SKM-1 treated with dmso at 0.1 percent for 144 hours (cell line): Measurements from ENCODE around the gene CHSY1.

Source experiments
- DNase-seq: peaks from one replicate; lab custom pipeline; 2025; ENCODE audit not compliant: unreplicated experiment; lab: John Stamatoyannopoulos, UW

The CHSY1 gene

GRCh38 chr15:101156509-101157159 is 95.2 kb downstream of the CHSY1 start:
- DNase-seq = no peak

- no peak for DNase-seq
Observed at GRCh38 chr15:101156061-101156460, 95.8 kb downstream of the CHSY1 start.

- no peak for DNase-seq
Observed at GRCh38 chr15:101153801-101154656, 97.8 kb downstream of the CHSY1 start.

GRCh38 chr15:101152914-101153313 is 98.9 kb downstream of the CHSY1 start:
- peak; percentile 21 for DNase-seq

DNA sequence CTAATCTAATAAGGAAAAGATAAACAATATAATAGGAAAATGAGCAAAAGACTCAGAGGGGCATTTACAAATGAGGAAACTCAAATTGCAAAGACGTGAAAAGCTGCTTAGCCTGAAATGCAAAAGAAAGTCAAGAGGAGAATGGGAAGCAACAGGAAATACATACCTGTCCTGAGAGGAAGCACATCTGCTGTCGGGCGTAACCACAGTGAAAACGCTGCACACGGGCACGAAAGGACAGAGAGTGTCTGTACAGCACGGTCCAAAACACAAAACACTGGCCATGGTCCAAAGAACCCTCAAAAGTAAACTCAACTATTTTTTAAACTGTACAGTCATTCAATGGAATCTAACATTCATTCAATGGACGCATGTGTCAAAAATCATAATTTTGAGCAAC is 100.6 kb downstream of the CHSY1 start:
- no peak for DNase-seq

GRCh38 chr15:101150723-101151040 is 101.2 kb downstream of the CHSY1 start:
- no peak for DNase-seq

DNA sequence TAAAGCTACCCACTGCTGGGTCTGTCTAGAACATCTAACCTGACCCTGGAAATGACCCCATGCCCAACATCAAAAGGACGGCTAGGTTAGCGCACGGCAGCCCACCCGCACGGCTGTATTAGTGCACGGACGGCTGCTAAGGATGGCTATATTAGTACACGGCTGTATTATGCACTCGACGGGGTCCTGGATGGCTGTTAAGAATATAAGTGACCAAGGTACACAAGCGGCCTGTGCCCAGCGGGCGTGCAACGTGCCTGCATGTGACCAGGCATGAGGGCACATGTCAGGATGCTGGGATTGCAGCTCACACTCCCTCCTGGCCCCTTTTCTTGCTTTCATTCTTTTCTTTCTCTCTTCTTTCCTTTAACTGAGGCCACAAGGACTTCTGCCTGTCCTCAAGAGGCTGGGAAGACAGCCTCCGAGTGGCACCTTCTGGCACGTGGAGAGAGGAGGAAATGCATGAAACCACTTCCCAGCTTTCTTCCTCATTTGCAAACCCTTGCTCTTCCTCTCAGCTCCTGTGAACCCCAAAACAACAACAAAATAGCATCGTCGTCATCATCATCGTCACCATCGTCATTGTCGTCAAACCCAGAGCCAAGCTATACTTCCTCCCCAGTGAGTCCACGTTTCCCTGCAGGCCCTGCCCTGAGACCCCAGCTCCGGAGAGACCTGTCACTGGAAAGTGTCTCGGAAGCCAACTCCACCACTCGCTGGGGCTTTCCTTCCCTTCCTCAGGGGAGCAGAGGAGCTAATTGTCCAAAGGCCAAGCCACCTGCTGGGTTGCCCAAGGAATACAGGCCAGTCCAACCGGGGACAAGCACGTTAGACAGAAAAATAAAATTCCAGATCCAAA is 101.8 kb downstream of the CHSY1 start:
- DNase-seq = no peak

DNA sequence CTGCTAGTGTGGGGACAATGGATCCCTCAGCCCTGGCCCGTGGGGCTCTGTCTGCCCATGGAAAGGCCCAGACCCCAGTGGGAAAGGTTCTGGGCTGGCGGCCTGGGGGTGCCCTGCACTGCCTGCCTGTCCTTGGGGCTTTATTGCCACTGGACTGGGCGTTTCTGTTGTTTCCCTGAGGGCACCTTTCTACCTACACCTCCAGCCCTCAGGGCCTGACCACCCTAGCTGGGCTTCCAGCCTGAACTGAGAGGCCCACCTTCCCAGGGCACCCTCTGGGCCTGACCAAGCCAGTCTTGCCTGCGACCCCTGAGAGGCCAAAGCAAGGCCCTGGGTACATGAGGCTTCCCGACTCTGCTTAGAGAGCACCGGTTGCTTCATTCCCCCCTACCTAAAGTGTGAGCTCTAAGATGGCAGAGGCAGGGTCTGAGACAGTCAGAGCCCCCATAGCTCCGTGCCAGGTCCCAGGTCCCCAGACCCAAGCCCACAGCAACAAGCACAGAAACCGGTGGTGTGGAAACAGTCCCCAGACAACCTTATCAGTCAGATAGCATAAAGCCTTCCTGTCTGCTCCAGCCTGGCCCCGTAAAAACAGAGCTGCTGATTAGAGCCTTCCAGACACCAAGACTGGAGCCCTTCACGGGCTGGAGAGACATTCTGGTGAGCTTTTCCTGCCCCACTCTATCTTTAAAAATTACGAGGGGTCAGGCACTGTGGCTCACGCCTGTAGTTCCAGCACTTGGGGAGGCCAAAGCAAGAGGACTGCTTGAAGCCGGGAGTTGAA is 102.8 kb downstream of the CHSY1 start:
- no peak for DNase-seq

DNA sequence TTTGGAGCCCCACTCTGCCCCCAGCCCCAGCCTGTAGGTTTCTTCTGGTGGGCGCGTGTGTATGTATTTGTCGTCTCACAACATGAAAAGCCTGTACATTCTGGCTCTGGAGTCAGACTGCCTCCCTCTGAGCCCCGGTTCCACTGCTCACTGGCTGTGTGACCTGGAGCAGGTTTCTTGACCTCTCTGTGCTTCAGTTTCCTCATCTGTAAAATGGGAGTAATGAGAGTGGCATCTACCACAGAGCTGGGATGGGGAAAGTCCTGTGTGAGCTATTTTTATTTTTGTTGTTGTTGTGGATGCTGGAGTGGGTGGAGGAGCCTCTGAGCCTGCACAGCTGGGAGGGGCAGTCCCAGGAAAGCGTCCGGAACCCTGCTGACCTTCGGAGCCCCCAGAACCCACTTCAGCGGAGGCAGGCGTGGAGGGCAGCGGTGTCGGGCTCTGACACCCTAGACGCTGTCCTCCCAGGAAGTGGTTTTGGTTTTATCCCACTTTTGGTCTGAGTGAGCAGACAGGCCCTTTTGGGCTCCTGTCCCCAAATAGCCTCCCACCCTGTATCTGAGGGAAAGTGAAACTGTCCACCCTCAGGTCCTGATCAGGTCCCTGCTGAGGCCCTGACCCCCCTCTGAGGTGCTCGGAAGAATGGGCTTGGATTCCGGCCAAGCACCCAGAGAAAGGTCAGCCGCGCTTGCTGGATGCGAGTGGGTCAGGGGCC is 103.5 kb downstream of the CHSY1 start:
- DNase-seq = no peak

GRCh38 chr15:101147181-101147580 is 104.7 kb downstream of the CHSY1 start:
- DNase-seq = no peak

GRCh38 chr15:101146118-101146702 is 105.6 kb downstream of the CHSY1 start:
- no peak for DNase-seq

GRCh38 chr15:101145362-101145761 is 106.5 kb downstream of the CHSY1 start:
- DNase-seq = no peak

DNA sequence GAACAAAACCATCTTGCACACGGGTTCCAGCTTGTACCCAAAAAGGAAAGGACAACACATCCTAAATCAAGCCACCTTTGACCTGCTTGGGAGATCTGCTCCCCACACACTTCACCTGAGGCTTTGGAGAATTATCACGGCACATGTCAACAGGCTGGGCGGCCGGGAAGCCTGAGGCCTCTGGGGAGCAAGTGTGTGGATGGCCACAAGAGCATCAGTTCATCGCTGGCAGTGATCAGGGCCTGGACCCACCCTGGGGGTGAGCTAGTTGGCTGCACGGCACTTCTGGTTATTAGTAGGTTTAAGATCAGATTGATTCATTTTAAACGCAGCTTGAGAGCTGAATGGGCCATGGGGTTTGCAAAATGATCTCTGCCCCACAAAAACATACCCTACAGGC is 108.5 kb downstream of the CHSY1 start:
- DNase-seq = no peak

- no peak for DNase-seq
Observed at GRCh38 chr15:101142711-101143110, 109.1 kb downstream of the CHSY1 start.

DNA sequence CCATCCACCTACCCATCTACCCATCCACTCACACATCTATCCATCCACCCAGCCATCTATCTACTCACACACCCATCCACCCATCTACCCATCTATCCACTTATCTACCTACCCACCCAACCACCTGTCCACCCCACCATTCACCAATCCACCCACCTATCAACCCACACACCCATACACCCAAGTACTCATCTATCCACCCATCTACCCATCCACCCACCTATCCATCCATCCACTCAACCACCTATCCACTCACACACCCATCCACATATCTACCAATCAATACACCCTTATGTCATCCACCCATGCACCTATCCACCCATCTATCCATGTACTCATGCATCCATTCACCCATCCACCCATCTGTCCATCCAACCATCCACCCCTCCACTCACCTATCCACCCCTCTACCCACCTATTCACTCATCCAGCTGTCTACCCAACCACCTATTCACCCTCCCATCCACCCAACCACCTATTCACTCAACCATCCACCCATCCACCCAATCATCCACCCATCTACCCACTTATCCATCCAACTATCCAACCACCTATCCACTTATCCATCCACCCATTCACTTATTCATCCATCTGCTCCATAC is 109.8 kb downstream of the CHSY1 start:
- no peak for DNase-seq

DNA sequence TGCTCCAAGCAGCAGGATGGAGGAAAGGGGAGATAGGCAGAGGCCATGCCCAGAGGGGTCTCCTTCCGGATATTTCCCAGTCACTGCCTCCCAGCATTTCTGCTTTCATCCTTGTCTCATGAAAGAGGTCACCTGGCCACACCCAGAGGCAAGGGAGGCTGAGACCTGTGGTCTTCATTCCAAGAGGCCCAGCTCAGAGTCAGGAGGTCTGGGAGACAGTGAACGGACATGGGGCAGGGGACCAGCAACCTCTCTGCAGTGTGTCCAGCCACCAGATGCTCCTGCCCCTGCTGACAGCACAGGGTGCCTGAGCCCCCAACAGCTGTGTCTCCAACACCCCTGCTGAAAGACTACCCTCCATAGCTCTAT is 111.2 kb downstream of the CHSY1 start:
- no peak for DNase-seq

- DNase-seq = no peak
Observed at GRCh38 chr15:101139986-101140696, 111.7 kb downstream of the CHSY1 start.

- DNase-seq = no peak
Observed at GRCh38 chr15:101138913-101139880, 112.7 kb downstream of the CHSY1 start.
